HG03460 (cell line): ENCODE data around the gene TFF2.

Source experiments
- ATAC-seq: cut with Tn5 transposase; IDR thresholded peaks from one replicate; pipeline ENCODE4 v1.9.1; 2021; ENCODE audit not compliant: unreplicated experiment

The TFF2 gene

GRCh38 chr21:42321231-42321630, 29.6 kb downstream of the TFF2 start:
- ATAC-seq = no peak

- no peak for ATAC-seq
These were observed 30.0 kb downstream of the TFF2 start for GRCh38 chr21:42320791-42321190.

- ATAC-seq = no peak
These were observed 30.8 kb downstream of the TFF2 start for GRCh38 chr21:42319851-42320572.

DNA sequence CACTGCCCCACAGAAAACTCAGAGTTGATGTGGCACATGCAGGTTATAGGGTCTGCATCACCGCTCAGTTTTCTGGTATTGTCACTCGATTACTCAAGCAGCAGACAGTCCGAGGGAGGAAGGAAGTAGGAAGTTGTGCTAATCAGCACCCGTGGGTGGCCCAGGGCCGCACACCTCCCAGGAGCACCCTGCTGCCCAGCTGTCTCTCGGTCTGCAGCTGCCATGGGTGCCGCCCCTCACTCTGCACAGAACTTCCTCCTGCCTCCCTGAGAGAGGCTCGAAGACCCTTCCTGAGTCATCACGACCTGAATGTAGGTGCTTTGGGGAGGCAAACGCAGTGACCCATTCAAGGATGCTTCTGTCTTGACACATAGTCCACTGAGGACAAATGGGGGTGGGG, 31.4 kb downstream of the TFF2 start:
- ATAC-seq = no peak

GRCh38 chr21:42317826-42318746, 32.7 kb downstream of the TFF2 start:
- ATAC-seq = no peak

DNA sequence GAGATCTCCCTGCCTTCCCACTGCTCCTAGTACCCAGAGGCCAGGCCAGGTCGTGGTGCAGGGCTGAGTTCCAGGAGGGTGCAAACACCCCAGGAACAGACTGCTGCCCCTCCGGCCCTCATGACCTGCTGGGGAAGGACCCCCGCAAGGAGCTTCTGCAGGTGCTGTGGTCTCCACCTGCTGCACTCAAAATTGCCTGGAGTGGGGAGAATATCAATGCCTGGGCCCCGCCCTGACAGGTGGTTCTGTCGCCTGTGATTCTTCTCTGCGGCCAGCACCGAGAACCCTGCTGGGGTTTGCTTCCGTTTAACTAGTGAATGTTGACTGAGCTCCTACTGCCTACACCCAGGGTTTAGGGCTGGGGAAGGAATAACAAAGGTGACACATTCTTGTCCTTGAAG, 33.5 kb downstream of the TFF2 start:
- no peak for ATAC-seq

- ATAC-seq = no peak
These were observed 33.9 kb downstream of the TFF2 start for GRCh38 chr21:42316891-42317290.

GRCh38 chr21:42315296-42315891, 35.4 kb downstream of the TFF2 start, which contains the start of gene TFF3:
TFF3 (minus strand) TSS chr21:42315409; CDS start chr21:42315374, 35 bp downstream.
- no peak for ATAC-seq

- no peak for ATAC-seq
These were observed 36.0 kb downstream of the TFF2 start for GRCh38 chr21:42314616-42315295.

GRCh38 chr21:42313501-42313969, 37.3 kb downstream of the TFF2 start:
- no peak for ATAC-seq

- no peak for ATAC-seq
These were observed 38.1 kb downstream of the TFF2 start for GRCh38 chr21:42312626-42313104.

DNA sequence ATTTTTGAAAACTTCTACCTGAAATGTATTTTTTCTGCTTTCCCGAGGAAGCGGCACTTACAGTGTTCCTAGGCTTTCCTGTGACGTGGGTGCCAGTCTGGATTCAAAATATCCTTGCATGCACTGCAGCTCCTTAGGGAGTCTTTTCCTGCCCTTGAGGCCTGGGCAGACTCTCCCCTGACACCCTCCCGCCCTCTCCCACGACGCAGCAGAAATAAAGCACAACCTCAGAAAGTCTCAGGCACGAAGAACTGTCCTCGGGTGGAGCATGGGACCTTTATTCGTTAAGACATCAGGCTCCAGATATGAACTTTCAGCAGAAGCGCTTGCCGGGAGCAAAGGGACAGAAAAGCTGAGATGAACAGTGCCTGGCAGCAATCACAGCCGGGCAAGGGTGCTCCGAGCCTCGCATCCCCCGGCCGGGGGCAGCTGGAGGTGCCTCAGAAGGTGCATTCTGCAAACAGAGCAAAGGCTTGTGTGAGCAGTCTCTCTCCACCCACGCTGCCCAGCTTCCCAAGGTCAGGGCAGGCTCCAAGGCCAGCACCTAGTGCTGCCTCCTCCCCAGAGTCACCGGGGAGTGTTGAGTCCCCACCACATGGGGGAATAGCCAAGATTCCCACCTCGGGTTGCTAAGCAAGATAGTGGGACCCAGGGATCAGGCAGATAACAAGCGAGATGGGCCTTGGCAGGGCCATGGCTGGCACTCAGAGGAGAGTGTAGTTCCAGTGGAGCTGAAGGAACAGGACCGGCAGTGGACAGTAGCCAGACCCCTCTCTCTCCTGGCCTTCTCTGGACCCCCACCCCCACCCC, 38.8 kb downstream of the TFF2 start:
- ATAC-seq = no peak

DNA sequence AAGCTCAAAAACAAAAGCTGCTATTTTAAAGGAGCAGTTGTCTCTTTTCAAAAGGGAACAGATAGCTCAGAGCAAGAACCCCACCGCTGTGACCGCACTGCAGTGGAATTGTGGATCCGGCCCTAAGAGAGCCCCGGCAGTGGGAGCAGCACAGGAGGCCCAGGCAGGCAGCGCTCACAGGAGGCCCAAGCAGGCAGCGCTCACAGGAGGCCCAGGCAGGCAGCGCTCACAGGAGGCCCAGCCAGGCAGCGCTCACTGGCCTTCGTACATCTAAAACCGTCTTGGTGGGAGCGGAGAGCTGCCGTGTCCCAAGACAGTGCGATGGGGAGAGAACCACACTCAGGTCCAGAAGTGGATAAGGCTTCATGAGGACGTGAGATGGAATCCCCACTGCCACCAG, 39.6 kb downstream of the TFF2 start:
- ATAC-seq = no peak

DNA sequence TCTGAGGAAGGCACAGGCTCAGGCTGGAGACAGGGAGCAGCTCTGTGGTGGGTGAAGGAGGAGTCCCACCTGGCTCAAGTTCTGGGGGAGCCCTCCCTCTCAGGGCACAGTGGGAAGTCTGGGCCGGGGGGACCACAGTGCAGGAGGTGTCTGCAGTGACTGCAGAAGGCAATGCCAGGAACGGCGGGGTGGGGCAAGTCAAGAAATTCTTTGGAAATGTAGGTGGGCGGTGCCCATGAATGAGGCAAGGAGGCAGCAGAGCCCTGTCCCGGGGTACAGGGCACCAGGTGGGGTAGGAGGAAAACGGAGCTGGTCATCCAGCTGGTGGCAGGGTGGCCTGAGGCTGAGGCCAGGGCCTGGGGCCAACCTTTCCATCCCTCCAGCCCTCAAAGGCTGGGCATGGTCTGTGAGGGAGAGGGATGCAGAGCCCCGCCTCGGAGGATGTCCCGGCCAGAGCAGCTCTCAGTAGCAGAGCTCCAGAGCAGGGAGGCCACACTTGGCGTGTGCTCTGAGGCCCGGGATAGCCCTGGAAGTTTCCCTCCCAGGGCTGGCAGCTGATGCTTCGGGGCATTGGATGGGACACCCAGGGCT, 40.3 kb downstream of the TFF2 start:
- ATAC-seq = no peak

DNA sequence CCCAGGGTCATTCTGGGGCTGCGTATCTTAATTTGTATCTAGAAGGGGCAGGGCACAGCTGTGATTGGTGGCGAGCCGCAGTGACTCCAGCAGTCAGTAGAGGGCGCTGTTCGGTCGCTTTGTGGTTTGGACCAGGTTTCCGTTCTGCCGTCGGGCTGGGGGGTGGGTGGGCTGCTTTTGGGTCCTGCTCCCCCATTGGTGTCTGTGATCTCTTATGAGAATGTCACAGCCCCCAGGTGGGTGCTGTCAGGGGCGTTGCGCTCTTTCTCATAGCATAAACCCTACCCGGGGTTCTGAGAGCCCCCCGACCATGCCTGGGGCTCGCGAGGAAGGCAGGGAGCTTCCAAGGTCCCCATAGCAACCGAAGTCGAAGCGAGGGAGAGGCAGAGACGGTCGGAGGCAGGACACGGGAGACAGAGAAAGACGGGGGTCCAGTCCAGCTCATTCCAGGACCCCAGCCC, 41.0 kb downstream of the TFF2 start:
- no peak for ATAC-seq

DNA sequence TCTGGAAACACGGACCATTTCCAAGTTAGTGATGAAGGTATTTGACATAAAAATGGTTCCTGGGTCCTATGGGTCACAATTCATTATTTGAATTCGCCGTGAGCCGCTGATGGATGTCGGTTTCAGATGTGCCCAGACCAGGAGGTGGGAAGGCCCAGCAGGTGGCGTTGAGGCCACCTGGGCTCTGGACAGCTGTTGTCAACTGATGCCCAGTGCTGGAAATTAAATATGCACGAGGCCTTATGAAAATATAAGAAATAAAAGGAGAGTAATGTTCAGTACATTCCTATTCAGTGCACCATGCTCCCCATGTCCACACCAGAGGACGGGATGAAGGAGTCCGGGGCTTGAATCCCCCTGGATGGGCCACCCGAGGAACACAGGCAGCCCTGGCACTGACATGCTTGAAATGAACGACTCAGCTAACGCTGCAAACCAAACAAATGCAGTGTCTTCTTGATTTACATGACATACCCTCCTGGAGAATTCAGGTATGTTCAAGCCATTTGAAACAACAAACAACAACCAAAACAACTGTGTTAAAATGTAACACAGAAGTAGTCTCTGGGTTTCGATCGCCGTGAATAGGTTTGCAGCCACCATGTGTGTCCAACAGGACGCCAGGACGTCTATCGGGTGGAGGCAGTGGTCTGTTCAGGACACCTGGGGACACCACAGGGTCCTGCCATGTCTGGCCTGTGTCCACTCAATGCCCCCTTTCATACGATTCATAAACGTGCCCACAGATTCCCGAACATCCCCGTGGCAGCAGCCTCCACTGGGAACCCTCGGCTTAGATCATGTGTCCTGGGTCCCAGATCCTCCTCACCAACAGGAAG, 41.7 kb downstream of the TFF2 start:
- no peak for ATAC-seq

- no peak for ATAC-seq
These were observed 42.5 kb downstream of the TFF2 start for GRCh38 chr21:42308161-42308913.

DNA sequence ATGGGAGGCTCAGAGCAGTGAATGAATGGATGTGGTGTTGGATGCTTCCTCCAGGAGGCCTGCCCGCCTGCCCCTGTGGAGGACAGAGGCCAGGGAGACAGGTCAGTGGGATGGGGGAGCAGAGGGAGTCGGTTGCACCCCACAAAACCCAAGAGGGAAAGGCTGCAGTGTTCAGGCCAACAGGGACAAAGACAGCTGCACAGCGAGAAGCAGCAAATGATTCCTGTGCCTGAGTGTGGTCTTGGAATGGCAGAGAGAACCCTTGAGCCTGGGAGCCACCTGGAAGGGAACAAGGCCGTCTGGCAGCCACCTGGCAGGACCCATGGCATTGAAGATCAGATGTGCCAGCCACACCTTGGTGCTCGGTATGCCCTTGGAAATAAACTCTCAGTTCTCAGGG, 43.7 kb downstream of the TFF2 start:
- ATAC-seq = no peak
